GM12892 (cell line): ENCODE data around the gene ACY1.

Experiments
- POLR2A ChIP-seq: IDR thresholded peaks from 2 replicates; pipeline ENCODE4 v1.6.1; 2011; ENCODE audit warnings: low read depth, low read length, control low read depth
- POLR2AphosphoS5 ChIP-seq: IDR thresholded peaks from 2 replicates; pipeline ENCODE4 v1.6.1; 2011; ENCODE audit warnings: low read depth, low read length, control low read depth
- TAF1 ChIP-seq: IDR thresholded peaks from 2 replicates; pipeline ENCODE4 v1.6.1; 2011; ENCODE audit warnings: low read depth, mild to moderate bottlenecking, control low read depth, low read length, borderline replicate concordance

DNA sequence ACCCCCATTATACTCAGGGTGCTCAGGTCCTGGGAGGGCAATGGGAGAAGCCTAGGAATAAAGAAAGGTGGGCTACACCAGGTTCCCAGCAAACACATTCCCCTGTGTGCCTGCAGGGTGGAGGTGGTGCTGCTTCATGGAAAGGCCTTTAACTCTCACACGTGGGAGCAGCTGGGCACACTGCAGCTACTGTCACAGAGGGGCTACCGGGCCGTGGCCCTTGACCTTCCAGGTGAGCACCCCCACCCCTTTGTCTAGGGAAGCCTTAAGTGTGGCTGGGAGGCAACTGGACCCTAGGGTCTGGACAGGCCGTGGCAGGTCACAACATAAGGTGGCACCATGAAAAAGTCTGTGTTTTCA, 5.2 kb upstream of the ACY1 start:
- TF ChIP-seq POLR2A, result no peak
- no peak for TF ChIP-seq TAF1
- TF ChIP-seq POLR2AphosphoS5, result no peak
